PC-9 (cell line): ENCODE results near the gene SHANK3. TPM values are rescaled to one million over a fixed set of nuclear protein-coding genes. Genes with fewer than 3 reads are reported as not detected.

Experiments used
- BruUV-seq: library from RNA; stranded (reverse); fragments of 400-500 nt; replicated peaks from 2 replicates; lab custom pipeline; 2021; lab: Mats Ljungman, UMichigan
- CTCF ChIA-PET: fragments of 300-600 bp; sonication (Branson Sonifier 250); formaldehyde crosslinking; loops from one replicate; lab custom pipeline; 2022; ENCODE audit warnings: antibody characterized with exemption; lab: Charles Lee
- POLR2A ChIA-PET: fragments of 300-600 bp; sonication (Branson Sonifier 250); formaldehyde crosslinking; loops from one replicate; lab custom pipeline; 2022; ENCODE audit warnings: antibody characterized with exemption; ENCODE audit not compliant: unreplicated experiment; lab: Charles Lee
- DNase-seq, 2 experiments: peaks; one replicate each; pipeline versions ENCODE4 v3.0.0 to v3.0.0-alpha.2; 2015 to 2022; ENCODE audit warnings: mixed read lengths in 1 of 2
- H2AFZ ChIP-seq: fragments of 200-600 bp; sonication (generic); 2 replicates; pipeline ENCODE4 v1.8.1; 2017; ENCODE audit warnings: antibody characterized with exemption
- H3F3A ChIP-seq: fragments of 200-600 bp; sonication (generic); 2 replicates; pipeline ENCODE4 v1.8.1; 2017; ENCODE audit warnings: antibody characterized with exemption, mild to moderate bottlenecking, low read depth; ENCODE audit not compliant: insufficient read depth
- H3K27ac ChIP-seq: fragments of 200-600 bp; sonication (generic); 2 replicates; pipeline ENCODE4 v1.6.1; 2016; ENCODE audit warnings: mixed run types
- H3K27me3 ChIP-seq: fragments of 200-600 bp; sonication (generic); 2 replicates; pipeline ENCODE4 v1.6.1; 2016; ENCODE audit warnings: low read depth, mixed run types; ENCODE audit not compliant: insufficient read depth
- H3K36me3 ChIP-seq: fragments of 200-600 bp; sonication (generic); 2 replicates; pipeline ENCODE4 v1.6.1; 2016; ENCODE audit warnings: low read depth, mixed run types
- H3K4me1 ChIP-seq: fragments of 200-600 bp; sonication (generic); replicated peaks from 2 replicates; pipeline ENCODE4 v1.6.1; 2016; ENCODE audit warnings: mixed run types; ENCODE audit not compliant: insufficient read depth
- H3K4me2 ChIP-seq: fragments of 200-600 bp; sonication (generic); 2 replicates; pipeline ENCODE4 v1.6.1; 2017; ENCODE audit warnings: mixed run types
- H3K4me3 ChIP-seq: fragments of 200-600 bp; sonication (generic); 2 replicates; pipeline ENCODE4 v1.6.1; 2016; ENCODE audit warnings: mixed run types
- H3K79me2 ChIP-seq: fragments of 200-600 bp; sonication (generic); 2 replicates; pipeline ENCODE4 v1.6.1; 2017; ENCODE audit warnings: low read depth, mixed run types
- H3K9me2 ChIP-seq: fragments of 200-600 bp; sonication (generic); 2 replicates; pipeline ENCODE4 v1.8.1; 2017; ENCODE audit warnings: mild to moderate bottlenecking; ENCODE audit not compliant: insufficient read depth
- H3K9me3 ChIP-seq: fragments of 200-600 bp; sonication (generic); 2 replicates; pipeline ENCODE4 v1.8.1; 2016; ENCODE audit warnings: low read depth; ENCODE audit not compliant: insufficient read depth
- H4K20me1 ChIP-seq: fragments of 200-600 bp; sonication (generic); 2 replicates; pipeline ENCODE4 v1.8.1; 2017; ENCODE audit not compliant: insufficient read depth
- CTCF ChIP-seq: fragments of 200-600 bp; sonication (generic); conservative IDR thresholded peaks from 2 replicates; pipeline ENCODE4 v1.6.1; 2017; ENCODE audit warnings: mixed run types, antibody characterized with exemption, mild to moderate bottlenecking, moderate library complexity
- EZH2 ChIP-seq: fragments of 200-600 bp; sonication (generic); IDR thresholded peaks from 2 replicates; pipeline ENCODE4 v1.8.0; 2017; ENCODE audit warnings: antibody characterized with exemption, low read depth
- intact Hi-C: fragments of 100-400 bp; cut with micrococcal nuclease; formaldehyde crosslinking; loops from one replicate; pipeline ENCODE4 v1.10.0; 2022; ENCODE audit not compliant: unreplicated experiment
- total RNA-seq: library from RNA; stranded (reverse); gene quantifications from 2 replicates; pipeline ENCODE4 v1.2.3, GENCODE V29; 2021

The SHANK3 gene
- total RNA-seq, 1 experiment from 2014 or later: 5.8 TPM

GRCh38 chr22:50694766-50695420 lies 22.3 kb downstream of the SHANK3 start:
- ChIA-PET POLR2A (interaction anchor here (0.6 kb wide), 1 partner anchor 568 kb away, joined by 3 read pairs; no protein-coding TSS in a partner anchor), CTCF (no interaction called here)
- Histone ChIP-seq H4K20me1 (no peaks in the 10 kb centered on the region), H3K27me3 (no peaks in the 10 kb centered on the region), H3K9me3 (no peaks in the 10 kb centered on the region; the same call in 1 of the 2 replicates), H3K4me1 (0 out of 2 replicates have a peak, but pooled peaks cover 4% of the 10 kb centered on the region), H2AFZ (no peak overlapping the region), H3K27ac (no peak overlapping the region), H3K36me3 (no peaks in the 10 kb centered on the region), H3K4me2 (no peak overlapping the region), H3K4me3 (no peak overlapping the region), H3K79me2 (no peaks in the 10 kb centered on the region), H3F3A (peaks cover 23% of the 10 kb centered on the region), H3K9me2 (no peaks in the 10 kb centered on the region)
- DNase-seq: no peak
- TF ChIP-seq CTCF (no peak), EZH2 (no peak)
- BruUV-seq: no TSS peak
- intact Hi-C loops: no loop called here

- BruUV-seq: no TSS peak
- ChIA-PET POLR2A (no interaction called here), CTCF (no interaction called here)
- Histone ChIP-seq H3K27ac (no peak overlapping the region), H3K4me3 (no peak overlapping the region), H3K9me2 (no peaks in the 10 kb centered on the region), H3F3A (peaks cover 23% of the 10 kb centered on the region), H4K20me1 (no peaks in the 10 kb centered on the region), H3K79me2 (no peaks in the 10 kb centered on the region), H3K36me3 (no peaks in the 10 kb centered on the region), H3K4me2 (no peak overlapping the region), H3K4me1 (0 out of 2 replicates have a peak, but pooled peaks cover 4% of the 10 kb centered on the region), H3K27me3 (no peaks in the 10 kb centered on the region), H3K9me3 (no peaks in the 10 kb centered on the region; the same call in 1 of the 2 replicates), H2AFZ (no peak overlapping the region)
- no peak for TF ChIP-seq CTCF
- no peak for TF ChIP-seq EZH2
- no peak for DNase-seq
- intact Hi-C loops: no loop called here
Measured at GRCh38 chr22:50695421-50696250, 23.0 kb downstream of the SHANK3 start.

GRCh38 chr22:50696251-50696798 lies 23.7 kb downstream of the SHANK3 start:
- H3K9me3 ChIP-seq: no peaks in the 10 kb centered on the region; the same call in 1 of the 2 replicates
- intact Hi-C loops: no loop called here
- H2AFZ ChIP-seq: no peak overlapping the region

More at GRCh38 chr22:50696251-50696798, 23.7 kb downstream of the SHANK3 start:
- H3K4me3 ChIP-seq: no peak overlapping the region
- no peaks in the 10 kb centered on the region for H3K79me2 ChIP-seq
- peaks cover 23% of the 10 kb centered on the region for H3F3A ChIP-seq
- no peaks in the 10 kb centered on the region for H4K20me1 ChIP-seq
- no TSS peak for BruUV-seq
- no peak overlapping the region for H3K27ac ChIP-seq
- no peak overlapping the region for H3K4me2 ChIP-seq
- TF ChIP-seq CTCF (no peak), EZH2 (no peak)
- H3K27me3 ChIP-seq: no peaks in the 10 kb centered on the region
- POLR2A ChIA-PET: no interaction called here
- no peaks in the 10 kb centered on the region for H3K9me2 ChIP-seq
- DNase-seq: no peak
- 0 out of 2 replicates have a peak, but pooled peaks cover 4% of the 10 kb centered on the region for H3K4me1 ChIP-seq
- H3K36me3 ChIP-seq: no peaks in the 10 kb centered on the region
- CTCF ChIA-PET: no interaction called here
